ENCODE results near the gene RBBP8.

- TF ChIP-seq RARB (CRISPR knock-in tag; IDR thresholded peaks at IDR 0.05) (no peak), GLIS3 (CRISPR knock-in tag; IDR thresholded peaks at IDR 0.05) (no peak), PATZ1 (CRISPR knock-in tag; IDR thresholded peaks at IDR 0.05; ENCODE audit: borderline replicate concordance) (no peak), ZFP3 (CRISPR knock-in tag; IDR thresholded peaks at IDR 0.05) (no peak), ZFP30 (CRISPR knock-in tag; IDR thresholded peaks at IDR 0.05) (no peak), POU6F1 (CRISPR knock-in tag; IDR thresholded peaks at IDR 0.05; ENCODE audit: borderline replicate concordance, low read depth) (no peak), OSR1 (CRISPR knock-in tag; IDR thresholded peaks at IDR 0.05) (no peak), CSRNP3 (CRISPR knock-in tag; IDR thresholded peaks at IDR 0.05) (no peak), ZNF70 (CRISPR knock-in tag; IDR thresholded peaks at IDR 0.05) (no peak), CREB5 (CRISPR knock-in tag; IDR thresholded peaks at IDR 0.05; ENCODE audit: low read depth) (no peak), ISL1 (CRISPR knock-in tag; IDR thresholded peaks at IDR 0.05) (no peak), TCF4 (CRISPR knock-in tag; IDR thresholded peaks at IDR 0.05; ENCODE audit: borderline replicate concordance) (no peak), PPARA (CRISPR knock-in tag; IDR thresholded peaks at IDR 0.05; ENCODE audit: borderline replicate concordance) (no peak)
Observed at GRCh38 chr18:23069481-23069880, 136.4 kb downstream of the RBBP8 start.

Data from SK-N-SH treated with all-trans-retinoic acid at 6 μM for 48 hours (cell line).